HTERT RPE-1 (cell line): ENCODE measurements around the gene LHX8.

Source experiments
- in situ Hi-C: fragments of 300-500 bp; cut with MboI; formaldehyde crosslinking; loops from 4 replicates; pipeline ENCODE4 v1.14.3; 2020; ENCODE audit warnings: low sequenced_read_pairs

Gene LHX8

GRCh38 chr1:75202751-75203150 is 68.6 kb downstream of the LHX8 start:
- in situ Hi-C loops: no loop called here

- in situ Hi-C loops: no loop called here
Measured at GRCh38 chr1:75203415-75204277, 69.5 kb downstream of the LHX8 start.

GRCh38 chr1:75208862-75209261 is 74.7 kb downstream of the LHX8 start:
- in situ Hi-C loops: no loop called here
